PC-3 (cell line): ENCODE data around the gene SLC51A. TPM values are rescaled to one million over a fixed set of nuclear protein-coding genes. Genes with fewer than 3 reads are reported as not detected.

Source experiments
- ATAC-seq: fragments of 200-7000 bp; cut with Tn5 transposase; 2 replicates; pipeline ENCODE4 v1.9.1; 2020; ENCODE audit warnings: mild to moderate bottlenecking, moderate library complexity
- BruUV-seq: library from RNA; stranded (reverse); fragments of 400-500 nt; replicated peaks from 2 replicates; lab custom pipeline; 2021; lab: Mats Ljungman, UMichigan
- CTCF ChIA-PET: fragments of 300-600 bp; sonication (Branson Sonifier 250); formaldehyde crosslinking; loops from one replicate; lab custom pipeline; 2022; ENCODE audit warnings: antibody characterized with exemption; lab: Charles Lee
- POLR2A ChIA-PET: fragments of 300-600 bp; sonication (Branson Sonifier 250); formaldehyde crosslinking; loops from one replicate; lab custom pipeline; 2022; ENCODE audit warnings: antibody characterized with exemption; ENCODE audit not compliant: unreplicated experiment; lab: Charles Lee
- DNase-seq: peaks from one replicate; pipeline ENCODE4 v3.0.0-alpha.2; 2015
- H2AFZ ChIP-seq: fragments of 300-600 bp; sonication (generic); 2 replicates; pipeline ENCODE4 v1.6.0; 2016; ENCODE audit warnings: antibody characterized with exemption, low read length
- H3F3A ChIP-seq: fragments of 300-600 bp; sonication (generic); one replicate; pipeline ENCODE4 v1.6.0; 2017; ENCODE audit warnings: antibody characterized with exemption, low read length, control low read depth, mild to moderate bottlenecking; ENCODE audit not compliant: unreplicated experiment
- H3K27ac ChIP-seq: fragments of 300-600 bp; sonication (generic); 2 replicates; pipeline ENCODE4 v1.5.1; 2016; ENCODE audit warnings: mild to moderate bottlenecking, low read length
- H3K27me3 ChIP-seq: fragments of 300-600 bp; sonication (generic); 2 replicates; pipeline ENCODE4 v1.6.1; 2016; ENCODE audit warnings: low read length, mixed read lengths
- H3K36me3 ChIP-seq: fragments of 300-600 bp; sonication (generic); 2 replicates; pipeline ENCODE4 v1.6.1; 2016; ENCODE audit warnings: low read depth, mixed run types, low read length, mixed read lengths
- H3K4me1 ChIP-seq: fragments of 300-600 bp; sonication (generic); 2 replicates; pipeline ENCODE4 v1.5.1; 2016; ENCODE audit warnings: low read length; ENCODE audit not compliant: insufficient read depth
- H3K4me2 ChIP-seq: fragments of 300-600 bp; sonication (generic); 2 replicates; pipeline ENCODE4 v1.6.0; 2016; ENCODE audit warnings: low read length
- H3K4me3 ChIP-seq: fragments of 300-600 bp; sonication (generic); 2 replicates; pipeline ENCODE4 v1.5.1; 2016; ENCODE audit warnings: mild to moderate bottlenecking, low read length, mixed read lengths
- H3K79me2 ChIP-seq: fragments of 300-600 bp; sonication (generic); 2 replicates; pipeline ENCODE4 v1.6.1; 2017; ENCODE audit warnings: low read length, mixed read lengths
- H3K9ac ChIP-seq: fragments of 300-600 bp; sonication (generic); 2 replicates; pipeline ENCODE4 v1.6.0; 2016; ENCODE audit warnings: mild to moderate bottlenecking, low read length
- H3K9me2 ChIP-seq: fragments of 300-600 bp; sonication (generic); replicated peaks from 2 replicates; pipeline ENCODE4 v1.6.1; 2016; ENCODE audit warnings: mixed run types, low read length, mixed read lengths
- H3K9me3 ChIP-seq: fragments of 300-600 bp; sonication (generic); 2 replicates; pipeline ENCODE4 v1.6.1; 2016; ENCODE audit warnings: low read length, mixed read lengths
- H4K20me1 ChIP-seq: fragments of 300-600 bp; sonication (generic); 2 replicates; pipeline ENCODE4 v1.6.1; 2016; ENCODE audit warnings: low read length, mixed read lengths
- CTCF ChIP-seq: fragments of 300-600 bp; sonication (generic); conservative IDR thresholded peaks from 2 replicates; pipeline ENCODE4 v1.5.1; 2017; ENCODE audit warnings: antibody characterized with exemption, low read depth, mild to moderate bottlenecking, low read length
- EZH2 ChIP-seq: fragments of 300-600 bp; sonication (generic); IDR thresholded peaks from one replicate; pipeline ENCODE4 v1.6.1; 2017; ENCODE audit warnings: antibody characterized with exemption, mild to moderate bottlenecking, low read length; ENCODE audit not compliant: unreplicated experiment
- EZH2phosphoT487 ChIP-seq: fragments of 300-600 bp; sonication (generic); IDR thresholded peaks from 2 replicates; pipeline ENCODE4 v1.6.1; 2018; ENCODE audit warnings: mild to moderate bottlenecking, antibody characterized with exemption, low read length, borderline replicate concordance
- intact Hi-C: fragments of 100-400 bp; cut with micrococcal nuclease; formaldehyde crosslinking; loops from 2 replicates; pipeline ENCODE4 v1.9.0; 2023
- total RNA-seq: library from RNA; depleted of rRNA; stranded (reverse); fragments of >200 nt; gene quantifications from 2 replicates; pipeline ENCODE4 v1.2.3, GENCODE V29; 2014

SLC51A gene
- total RNA-seq, 1 experiment from 2014 or later, result 9.7 TPM

- Histone ChIP-seq H3F3A (no peaks in the 10 kb centered on the region), H3K36me3 (no peaks in the 10 kb centered on the region), H3K4me3 (no peak overlapping the region), H3K9me2 (no peaks in the 10 kb centered on the region), H3K4me2 (no peak overlapping the region), H3K9ac (no peak overlapping the region), H3K27me3 (no peaks in the 10 kb centered on the region), H2AFZ (no peak overlapping the region), H4K20me1 (no peaks in the 10 kb centered on the region), H3K9me3 (no peaks in the 10 kb centered on the region), H3K79me2 (no peaks in the 10 kb centered on the region), H3K4me1 (no peaks in the 10 kb centered on the region), H3K27ac (no peak overlapping the region)
- CTCF ChIA-PET, result no interaction called here
- ATAC-seq, result no peak
- POLR2A ChIA-PET, result no interaction called here
- no peak for DNase-seq
- intact Hi-C loops, result no loop called here
- TF ChIP-seq EZH2 (no peak), EZH2phosphoT487 (no peak), CTCF (no peak)
- no TSS peak for BruUV-seq
These were observed 26.6 kb upstream of the SLC51A start for GRCh38 chr3:196189566-196190347.

- intact Hi-C loops, result no loop called here
- no peak overlapping the region for H3K4me3 ChIP-seq
- DNase-seq (no peak), ATAC-seq (no peak)
- TF ChIP-seq CTCF (no peak), EZH2 (no peak)
- H3K4me2 ChIP-seq, result no peak overlapping the region
- POLR2A ChIA-PET, result no interaction called here
- H3K27me3 ChIP-seq, result no peaks in the 10 kb centered on the region
- no peaks in the 10 kb centered on the region for H3K9me2 ChIP-seq
- H3K4me1 ChIP-seq, result no peaks in the 10 kb centered on the region
- H2AFZ ChIP-seq, result no peak overlapping the region
- CTCF ChIA-PET, result no interaction called here
- BruUV-seq, result no TSS peak
- H3K9ac ChIP-seq, result no peak overlapping the region
- H4K20me1 ChIP-seq, result no peaks in the 10 kb centered on the region
- H3K79me2 ChIP-seq, result no peaks in the 10 kb centered on the region
- H3F3A ChIP-seq, result no peaks in the 10 kb centered on the region
- H3K27ac ChIP-seq, result no peak overlapping the region
- H3K9me3 ChIP-seq, result no peaks in the 10 kb centered on the region
- no peaks in the 10 kb centered on the region for H3K36me3 ChIP-seq
These were observed 24.3 kb upstream of the SLC51A start for GRCh38 chr3:196192036-196192523.

- Histone ChIP-seq H3K79me2 (no peaks in the 10 kb centered on the region), H3K27ac (no peak overlapping the region), H4K20me1 (no peaks in the 10 kb centered on the region), H3K9me3 (no peaks in the 10 kb centered on the region), H3K9ac (no peak overlapping the region), H3K4me3 (no peak overlapping the region), H3K4me2 (no peak overlapping the region), H3K4me1 (no peaks in the 10 kb centered on the region), H3K9me2 (no peaks in the 10 kb centered on the region), H3K27me3 (no peaks in the 10 kb centered on the region), H3F3A (no peaks in the 10 kb centered on the region), H2AFZ (no peak overlapping the region), H3K36me3 (no peaks in the 10 kb centered on the region)
- POLR2A ChIA-PET, result no interaction called here
- no peak for DNase-seq
- no TSS peak for BruUV-seq
- no peak for TF ChIP-seq EZH2
- TF ChIP-seq EZH2phosphoT487, result no peak
- no peak for TF ChIP-seq CTCF
- CTCF ChIA-PET, result no interaction called here
- ATAC-seq, result no peak
- intact Hi-C loops, result no loop called here
These were observed 23.7 kb upstream of the SLC51A start for GRCh38 chr3:196192524-196193051.
